KG1 (cell line): ENCODE measurements around the gene CGNL1.

Source experiments
- DNase-seq: peaks from one replicate; lab custom pipeline; 2025; lab: John Stamatoyannopoulos, UW

The CGNL1 gene

GRCh38 chr15:57375827-57376695, at the start of gene CGNL1:
CGNL1 (plus strand) TSS chr15:57376505; CDS start chr15:57438000, 61,495 bp downstream.
- DNase-seq = no peak

GRCh38 chr15:57327985-57328471, 48.3 kb upstream of the CGNL1 start:
- no peak for DNase-seq

- no peak for DNase-seq
Observed at GRCh38 chr15:57328479-57328878, 47.8 kb upstream of the CGNL1 start.

GRCh38 chr15:57328897-57329296, 47.4 kb upstream of the CGNL1 start:
- no peak for DNase-seq

GRCh38 chr15:57329582-57330367, 46.5 kb upstream of the CGNL1 start:
- no peak for DNase-seq

- no peak for DNase-seq
Observed at GRCh38 chr15:57330619-57331340, 45.5 kb upstream of the CGNL1 start.

- DNase-seq = no peak
Observed at GRCh38 chr15:57332326-57332725, 44.0 kb upstream of the CGNL1 start.

GRCh38 chr15:57333487-57333886, 42.8 kb upstream of the CGNL1 start:
- no peak for DNase-seq

GRCh38 chr15:57334257-57334656, 42.0 kb upstream of the CGNL1 start:
- no peak for DNase-seq

- DNase-seq = no peak
Observed at GRCh38 chr15:57335293-57335715, 41.0 kb upstream of the CGNL1 start.

GRCh38 chr15:57335719-57336118, 40.6 kb upstream of the CGNL1 start:
- DNase-seq = no peak

GRCh38 chr15:57337868-57338411, 38.4 kb upstream of the CGNL1 start:
- no peak for DNase-seq

- no peak for DNase-seq
Observed at GRCh38 chr15:57339321-57339720, 37.0 kb upstream of the CGNL1 start.

- DNase-seq = peak; percentile 44
Observed at GRCh38 chr15:57340682-57341259, 35.5 kb upstream of the CGNL1 start.

- no peak for DNase-seq
Observed at GRCh38 chr15:57343048-57343447, 33.3 kb upstream of the CGNL1 start.

- no peak for DNase-seq
Observed at GRCh38 chr15:57343498-57343897, 32.8 kb upstream of the CGNL1 start.

- DNase-seq = no peak
Observed at GRCh38 chr15:57344282-57344681, 32.0 kb upstream of the CGNL1 start.

GRCh38 chr15:57345584-57345983, 30.7 kb upstream of the CGNL1 start:
- DNase-seq = no peak

- DNase-seq = no peak
Observed at GRCh38 chr15:57348081-57348480, 28.2 kb upstream of the CGNL1 start.

- no peak for DNase-seq
Observed at GRCh38 chr15:57352535-57353316, 23.6 kb upstream of the CGNL1 start.

GRCh38 chr15:57353317-57353804, 22.9 kb upstream of the CGNL1 start:
- no peak for DNase-seq
